GM19025 (cell line): ENCODE results near the gene CDKN2D.

Experiments
- ATAC-seq: cut with Tn5 transposase; IDR thresholded peaks from one replicate; pipeline ENCODE4 v1.9.1; 2021; ENCODE audit warnings: mild to moderate bottlenecking, low read depth, moderate library complexity; ENCODE audit not compliant: unreplicated experiment

Gene CDKN2D

DNA sequence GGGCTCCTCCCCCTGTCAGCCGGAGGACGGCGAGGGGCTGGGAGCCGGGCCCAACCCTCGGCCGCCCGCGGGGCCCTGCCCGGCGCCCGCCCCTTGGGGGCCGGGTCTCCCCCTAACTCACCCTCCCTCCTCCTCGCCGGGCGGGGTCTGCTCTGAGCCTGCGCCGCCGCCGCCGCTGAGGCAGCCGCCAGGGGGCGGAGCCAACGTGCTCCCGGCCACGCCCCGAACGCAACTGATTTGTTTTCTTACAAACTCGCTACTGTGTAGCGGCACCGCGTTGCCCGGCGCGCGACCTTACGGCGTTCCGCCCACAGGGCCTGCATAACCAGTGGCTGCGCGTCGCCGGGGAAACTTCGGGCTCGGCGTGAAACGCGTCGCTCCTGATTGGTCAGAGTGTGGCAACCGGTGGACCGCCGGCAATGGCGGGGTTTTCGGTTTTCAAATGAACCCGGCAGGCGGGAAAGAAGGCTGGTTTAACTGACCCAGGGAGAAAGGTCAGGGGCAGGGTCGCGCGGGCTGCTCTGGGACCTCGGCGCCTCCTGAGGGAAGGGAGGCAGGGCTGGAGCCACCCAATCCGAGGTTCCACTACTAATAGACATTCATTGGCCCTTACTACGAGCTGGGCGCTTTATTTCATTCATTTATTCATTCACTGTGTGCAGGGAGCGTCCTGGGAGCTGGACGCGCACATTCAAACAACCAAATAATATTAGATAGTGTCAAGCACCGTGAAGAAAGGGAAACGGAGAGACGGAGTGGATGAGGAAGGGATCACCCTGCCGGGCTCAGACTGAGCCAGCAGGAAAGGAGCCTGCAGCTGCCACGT lies at the start of gene CDKN2D:
Gene CDKN2D, minus strand, starts transcription at position 154 of the 826 bp plus-strand sequence. CDS start 326 bp downstream, outside the sequence.
- ATAC-seq = peak; percentile 65

DNA sequence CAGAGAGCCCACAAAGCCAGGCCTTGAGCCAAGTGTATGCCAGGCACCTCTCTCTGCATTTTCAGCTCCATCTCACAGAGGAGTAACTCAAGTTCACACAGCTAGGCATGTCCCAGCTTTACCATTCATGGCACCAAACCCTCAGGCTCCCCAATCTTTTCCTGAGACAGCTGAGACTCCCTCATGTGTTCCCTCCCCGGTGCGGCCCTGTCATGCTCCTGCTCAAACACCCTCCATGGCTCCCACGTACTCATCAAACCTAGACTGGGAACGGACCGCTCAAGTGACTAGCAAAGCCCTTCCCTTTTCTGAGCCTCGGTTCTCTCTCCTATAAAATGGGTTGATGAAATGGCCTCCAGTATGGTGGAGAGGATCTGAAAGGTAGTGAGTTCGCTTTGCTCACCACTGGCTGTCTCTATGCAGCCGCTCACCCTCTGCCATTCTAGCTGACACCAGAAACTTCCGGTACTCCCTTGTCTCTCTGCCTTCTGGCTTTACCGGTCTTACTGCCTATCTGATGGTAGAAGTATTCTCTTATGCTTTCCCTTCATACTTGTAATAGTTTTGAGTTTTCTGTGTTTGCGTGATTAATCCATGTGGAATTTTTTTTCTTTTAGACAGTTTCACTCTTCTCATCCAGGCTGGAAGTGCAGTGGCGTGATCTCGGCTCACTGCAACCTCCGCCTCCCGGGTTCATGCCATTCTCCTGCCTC lies 48.8 kb upstream of the CDKN2D start:
- ATAC-seq = no peak

- no peak for ATAC-seq
Observed at GRCh38 chr19:10615429-10616023, 46.7 kb upstream of the CDKN2D start.

DNA sequence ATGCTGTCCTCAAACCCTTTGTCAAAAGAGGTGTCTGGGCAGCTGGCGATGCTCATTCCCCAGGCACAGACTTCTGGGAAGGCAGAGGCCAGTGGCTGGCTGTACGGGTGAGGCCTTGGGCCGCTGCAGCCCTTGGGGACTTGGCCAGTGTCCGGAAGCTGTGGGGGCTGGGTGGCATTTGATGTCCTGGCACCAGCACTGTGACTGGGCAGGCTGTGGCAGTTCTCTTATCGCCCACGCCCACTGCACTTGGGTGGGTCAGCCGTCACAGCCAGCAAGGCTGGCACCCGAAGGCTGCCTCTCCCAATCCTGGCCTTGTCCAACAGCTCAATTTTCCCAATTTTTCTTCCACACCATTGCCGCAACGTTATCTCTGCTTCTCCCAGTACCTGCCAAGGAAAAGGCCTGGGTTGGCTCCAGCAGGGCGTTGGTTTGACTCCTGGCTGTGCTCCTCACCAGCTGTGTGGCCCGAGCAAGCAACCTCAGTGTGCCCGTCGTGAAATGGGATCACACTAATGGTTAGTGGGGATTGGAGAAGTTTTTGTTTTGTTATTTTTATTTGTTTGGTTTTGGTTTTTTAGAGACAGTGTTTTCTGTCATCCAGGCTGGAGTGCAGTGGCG lies 43.8 kb upstream of the CDKN2D start:
- ATAC-seq = no peak

GRCh38 chr19:10611907-10612306 lies 43.1 kb upstream of the CDKN2D start:
- ATAC-seq = no peak

- no peak for ATAC-seq
Observed at GRCh38 chr19:10604460-10604980, 35.7 kb upstream of the CDKN2D start.

GRCh38 chr19:10603873-10604459 lies 35.2 kb upstream of the CDKN2D start:
- no peak for ATAC-seq

DNA sequence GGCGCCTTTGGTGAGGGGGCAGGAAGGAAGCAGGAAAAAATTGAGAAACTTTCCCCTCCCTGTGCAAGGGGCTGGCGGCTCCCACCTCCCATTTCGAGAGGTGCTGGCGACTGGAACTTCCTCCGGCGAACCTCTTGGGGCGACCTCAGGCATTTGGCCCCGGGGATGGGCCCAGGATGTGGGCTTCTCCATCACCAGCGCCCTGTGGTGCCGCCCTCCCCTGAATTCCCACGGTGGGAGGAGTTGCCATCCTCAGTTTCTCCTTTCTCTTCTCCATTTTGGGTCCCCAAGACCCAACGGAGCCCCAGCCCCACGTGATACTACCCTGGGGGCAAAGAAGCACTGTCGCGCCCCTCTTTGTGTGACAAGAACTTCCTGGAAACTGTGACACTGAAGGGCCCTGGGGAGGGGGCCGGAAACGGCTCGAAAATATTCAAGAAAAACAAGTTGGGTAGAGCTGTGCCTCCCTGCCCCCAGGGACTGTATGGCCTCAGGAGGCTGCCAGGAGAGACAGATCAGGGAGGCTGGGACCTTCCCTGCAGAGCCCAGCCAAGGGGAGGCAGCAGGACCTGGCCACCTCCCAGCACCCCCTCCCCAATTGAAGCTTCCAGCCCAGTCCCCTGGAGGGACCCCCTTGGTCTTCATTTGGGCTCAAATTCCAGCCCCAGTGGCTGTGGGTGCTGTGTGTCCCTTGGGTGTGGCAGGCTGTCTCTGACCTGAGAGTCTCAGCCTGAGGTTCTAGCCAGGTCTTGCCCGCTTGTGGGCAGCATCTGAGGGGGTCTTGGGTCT lies 34.5 kb upstream of the CDKN2D start:
- peak; percentile 43 for ATAC-seq

- peak; percentile 54 for ATAC-seq
Observed at GRCh38 chr19:10602330-10603083, 33.7 kb upstream of the CDKN2D start.

GRCh38 chr19:10601999-10602329 lies 33.2 kb upstream of the CDKN2D start:
- no peak for ATAC-seq

DNA sequence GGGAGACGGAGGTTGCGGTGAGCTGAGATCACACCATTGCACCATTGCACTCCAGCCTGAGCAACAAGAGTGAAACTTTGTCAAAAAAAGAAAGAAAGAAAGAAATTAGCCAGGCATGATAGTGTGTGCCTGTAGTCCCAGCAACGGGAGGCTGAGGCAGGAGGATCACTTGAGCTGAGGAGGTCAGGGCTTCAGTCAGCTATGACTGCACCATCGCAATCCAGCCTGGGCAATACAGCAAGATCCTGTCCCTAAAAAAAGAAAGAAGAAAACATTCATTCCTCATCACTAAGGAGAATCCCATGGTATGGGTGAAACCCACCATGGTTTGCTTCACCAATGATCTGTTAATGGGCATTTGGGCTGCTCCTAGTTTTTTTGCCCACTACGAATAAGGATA lies 31.4 kb upstream of the CDKN2D start:
- ATAC-seq = no peak

GRCh38 chr19:10593820-10594637 lies 25.2 kb upstream of the CDKN2D start:
- ATAC-seq = no peak

DNA sequence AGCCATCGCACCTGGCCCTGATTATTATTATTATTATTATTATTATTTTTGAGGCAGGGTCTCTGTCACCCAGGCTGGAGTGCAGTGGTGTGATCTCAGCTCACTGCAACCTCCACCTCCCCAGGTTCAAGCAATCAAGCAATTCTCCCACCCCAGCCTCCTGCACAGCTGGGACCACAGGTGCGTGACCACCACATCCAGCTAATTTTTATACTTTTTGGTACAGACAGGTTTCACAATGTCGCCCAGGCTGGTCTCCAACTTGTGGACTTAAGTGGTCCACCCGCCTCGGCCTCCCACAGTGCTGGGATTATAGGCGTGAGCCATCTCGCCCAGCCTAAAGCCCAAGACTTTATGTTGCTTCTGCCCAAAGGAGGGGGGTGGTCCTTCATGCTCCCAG lies 24.4 kb upstream of the CDKN2D start:
- ATAC-seq = no peak

- ATAC-seq = no peak
Observed at GRCh38 chr19:10587839-10588150, 19.0 kb upstream of the CDKN2D start.

- ATAC-seq = no peak
Observed at GRCh38 chr19:10587022-10587838, 18.5 kb upstream of the CDKN2D start, which contains the start of gene AP1M2. AP1M2 (minus strand) TSS chr19:10587312; CDS start chr19:10587231, 81 bp downstream.

DNA sequence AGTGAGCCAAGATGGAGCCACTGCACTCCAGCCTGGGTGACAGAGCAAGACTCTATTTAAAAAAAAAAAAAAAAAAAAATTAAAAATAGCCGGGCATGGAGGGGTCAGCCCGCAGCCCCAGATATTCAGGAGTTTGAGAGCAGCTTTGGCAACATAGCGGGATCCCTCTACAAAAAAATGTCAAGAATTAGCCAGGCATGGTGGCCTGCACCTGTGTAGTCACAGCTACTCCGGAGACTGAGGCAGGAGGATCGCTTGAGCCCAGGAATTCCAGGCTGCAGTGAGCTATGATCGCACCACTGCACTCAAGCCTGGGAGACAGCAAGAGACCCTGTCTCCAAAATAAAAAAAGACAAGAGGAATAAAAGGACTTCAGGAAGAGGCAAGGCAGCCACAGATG lies 17.6 kb upstream of the CDKN2D start:
- no peak for ATAC-seq

DNA sequence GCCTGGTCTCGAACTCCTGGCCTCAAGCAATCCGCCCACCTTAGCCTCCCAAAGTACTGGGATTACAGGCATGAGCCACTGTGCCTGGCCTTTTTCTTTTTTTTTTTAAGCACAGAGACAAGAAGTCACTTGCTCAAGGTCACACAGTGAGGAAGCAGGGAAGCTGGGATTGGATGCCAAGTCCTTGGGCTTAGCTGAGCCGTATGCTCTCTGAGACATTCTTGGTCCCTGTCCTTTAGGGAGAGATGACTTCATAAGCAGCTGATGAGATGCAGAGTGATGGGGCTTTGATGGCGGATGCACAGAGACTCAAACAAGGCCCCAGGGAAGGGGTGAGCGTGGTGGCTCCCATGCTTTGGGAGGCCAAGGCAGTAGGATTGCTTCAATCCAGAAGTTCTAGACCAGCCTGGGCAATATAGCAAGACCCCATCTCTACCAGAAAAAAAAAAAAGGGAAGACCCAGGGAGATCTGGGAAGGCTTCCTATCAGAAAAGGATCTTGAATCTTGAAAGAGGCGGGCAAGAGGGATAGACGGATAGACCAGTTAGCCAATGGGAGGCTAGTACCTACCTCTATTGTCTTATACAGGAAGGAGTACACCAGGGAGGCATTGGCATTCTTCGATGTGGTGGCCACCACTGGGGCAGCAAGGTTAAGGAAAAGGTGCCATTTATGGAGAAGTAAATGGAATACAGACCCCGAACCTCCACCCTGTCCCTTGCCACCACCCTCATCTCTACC lies 14.4 kb upstream of the CDKN2D start:
- ATAC-seq = no peak
